OCI-M2 (cell line): Measurements from ENCODE around the gene ZNF567.

Experiments
- DNase-seq: peaks from one replicate; lab custom pipeline; 2025; ENCODE audit not compliant: unreplicated experiment; lab: John Stamatoyannopoulos, UW

The ZNF567 gene

DNA sequence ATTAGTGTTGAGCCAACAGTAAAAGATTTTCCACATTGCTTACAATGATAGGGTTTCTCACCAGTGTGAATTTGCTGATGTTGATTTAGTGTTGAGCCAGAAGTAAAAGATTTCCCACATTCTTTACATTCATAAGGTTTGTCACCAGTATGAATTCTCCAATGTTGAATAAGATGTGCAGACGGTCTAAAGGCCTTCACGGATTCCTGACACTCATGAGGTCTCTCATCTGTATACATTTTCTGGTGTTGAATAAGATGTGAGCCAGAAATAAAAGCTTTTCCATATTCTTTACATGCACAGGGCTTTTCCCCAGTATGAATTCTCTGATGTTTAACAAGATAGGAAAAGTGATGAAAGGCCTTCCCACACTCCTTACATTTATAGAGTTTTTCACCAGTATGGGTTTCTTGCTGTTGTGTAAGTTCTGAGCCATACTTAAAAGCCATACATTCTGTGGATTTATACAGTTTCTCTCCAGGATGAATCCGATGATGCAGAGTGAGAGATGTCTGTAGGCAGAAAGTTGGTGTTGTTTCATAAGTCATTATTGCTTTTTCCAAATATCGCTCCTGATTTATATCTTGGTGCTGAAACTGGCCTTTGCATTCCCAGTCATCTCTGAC lies 62.8 kb downstream of the ZNF567 start:
- DNase-seq, result no peak
